H9 (cell line): ENCODE data around the gene UNC13D. TPM values are rescaled to one million over a fixed set of nuclear protein-coding genes. Genes with fewer than 3 reads are reported as not detected.
"Not testable (repeated sequence)": the region's sequence is repeated elsewhere in the genome, so short reads cannot be mapped to it uniquely, and the experiment has no call there.

Experiments used
- DNase-seq: peaks from one replicate; pipeline ENCODE4 v3.0.0-alpha.2; 2017
- H2AFZ ChIP-seq: one replicate; pipeline ENCODE4 v1.6.1; 2013; ENCODE audit warnings: mild to moderate bottlenecking, low read length, control low read depth, moderate library complexity
- H2AK5ac ChIP-seq: 2 replicates; pipeline ENCODE4 v1.6.1; 2013; ENCODE audit warnings: low read length, control low read depth, mixed read lengths; ENCODE audit not compliant: insufficient read length
- H2BK120ac ChIP-seq: one replicate; pipeline ENCODE4 v1.6.1; 2013; ENCODE audit warnings: low read depth, mild to moderate bottlenecking, low read length, control low read depth, inconsistent platforms; ENCODE audit not compliant: poor library complexity, severe bottlenecking
- H2BK12ac ChIP-seq: 2 replicates; pipeline ENCODE4 v1.6.1; 2013; ENCODE audit warnings: low read length, control low read depth, mixed read lengths, low read depth; ENCODE audit not compliant: insufficient read length
- H2BK15ac ChIP-seq: 2 replicates; pipeline ENCODE4 v1.6.1; 2013; ENCODE audit warnings: low read depth, low read length, control low read depth
- H2BK20ac ChIP-seq: one replicate; pipeline ENCODE4 v1.6.1; 2013; ENCODE audit warnings: low read depth, mild to moderate bottlenecking, low read length, control low read depth, inconsistent platforms; ENCODE audit not compliant: poor library complexity, severe bottlenecking
- H2BK5ac ChIP-seq: 2 replicates; pipeline ENCODE4 v1.6.1; 2013; ENCODE audit warnings: low read length, control low read depth, mixed read lengths; ENCODE audit not compliant: insufficient read length
- H3K14ac ChIP-seq: 2 replicates; pipeline ENCODE4 v1.6.1; 2013; ENCODE audit warnings: low read length, control low read depth; ENCODE audit not compliant: insufficient read depth
- H3K18ac ChIP-seq: 2 replicates; pipeline ENCODE4 v1.6.1; 2013; ENCODE audit warnings: low read depth, mild to moderate bottlenecking, mixed read lengths, low read length, control low read depth; ENCODE audit not compliant: insufficient read length
- H3K23ac ChIP-seq: 2 replicates; pipeline ENCODE4 v1.6.1; 2013; ENCODE audit warnings: low read length, control low read depth, mixed read lengths, low read depth; ENCODE audit not compliant: insufficient read length
- H3K23me2 ChIP-seq: 2 replicates; pipeline ENCODE4 v1.6.1; 2013; ENCODE audit warnings: low read depth, mild to moderate bottlenecking, mixed read lengths, low read length, control low read depth; ENCODE audit not compliant: insufficient read length, poor library complexity, severe bottlenecking
- H3K27ac ChIP-seq: 2 replicates; pipeline ENCODE4 v1.5.1; 2013; ENCODE audit warnings: low read length, control low read depth, mixed read lengths, low read depth; ENCODE audit not compliant: insufficient read length
- H3K27me3 ChIP-seq: 2 replicates; pipeline ENCODE4 v1.6.1; 2013; ENCODE audit warnings: low read length, control low read depth, inconsistent platforms; ENCODE audit not compliant: insufficient read depth
- H3K4ac ChIP-seq: 2 replicates; pipeline ENCODE4 v1.6.1; 2013; ENCODE audit warnings: low read depth, mild to moderate bottlenecking, control low read depth, inconsistent platforms, low read length, moderate library complexity
- H3K4me1 ChIP-seq: 2 replicates; pipeline ENCODE4 v1.6.1; 2013; ENCODE audit warnings: low read length, control low read depth, inconsistent platforms; ENCODE audit not compliant: insufficient read depth
- H3K4me2 ChIP-seq: 2 replicates; pipeline ENCODE4 v1.6.1; 2013; ENCODE audit warnings: low read length, control low read depth, mixed read lengths; ENCODE audit not compliant: insufficient read length, insufficient read depth
- H3K56ac ChIP-seq: 2 replicates; pipeline ENCODE4 v1.6.1; 2013; ENCODE audit warnings: low read depth, mild to moderate bottlenecking, mixed read lengths, low read length, control low read depth; ENCODE audit not compliant: insufficient read length
- H3K79me1 ChIP-seq: 2 replicates; pipeline ENCODE4 v1.6.1; 2013; ENCODE audit warnings: low read depth, mild to moderate bottlenecking, moderate library complexity, low read length, control low read depth, inconsistent platforms; ENCODE audit not compliant: insufficient read depth, poor library complexity, severe bottlenecking
- H3K79me2 ChIP-seq: 2 replicates; pipeline ENCODE4 v1.6.1; 2013; ENCODE audit warnings: low read length, control low read depth, inconsistent platforms; ENCODE audit not compliant: insufficient read depth
- H3K9ac ChIP-seq: 2 replicates; pipeline ENCODE4 v1.6.1; 2013; ENCODE audit warnings: low read length, control low read depth, mixed read lengths; ENCODE audit not compliant: insufficient read length; ENCODE audit errors: extremely low read depth
- H3K9me3 ChIP-seq: one replicate; pipeline ENCODE4 v1.6.1; 2013; ENCODE audit warnings: low read depth, low read length, inconsistent platforms; ENCODE audit not compliant: control insufficient read depth
- H3T11ph ChIP-seq: one replicate; pipeline ENCODE4 v1.6.1; 2013; ENCODE audit warnings: mild to moderate bottlenecking, low read length, control low read depth, inconsistent platforms
- H4K20me1 ChIP-seq: one replicate; pipeline ENCODE4 v1.6.1; 2013; ENCODE audit not compliant: control insufficient read depth, insufficient read length, insufficient read depth
- H4K5ac ChIP-seq: 2 replicates; pipeline ENCODE4 v1.6.1; 2013; ENCODE audit warnings: low read depth, mild to moderate bottlenecking, mixed read lengths, low read length, control low read depth; ENCODE audit not compliant: insufficient read length
- H4K8ac ChIP-seq: replicated peaks from 2 replicates; pipeline ENCODE4 v1.6.1; 2013; ENCODE audit warnings: low read length, control low read depth, mixed read lengths, low read depth; ENCODE audit not compliant: insufficient read length
- H4K91ac ChIP-seq: 2 replicates; pipeline ENCODE4 v1.6.1; 2013; ENCODE audit warnings: low read depth, mild to moderate bottlenecking, moderate library complexity, mixed read lengths, low read length, control low read depth; ENCODE audit not compliant: insufficient read length
- H3K27ac Mint-ChIP-seq, 3 experiments: 2 replicates in 2 of 3; 3 replicates in 1 of 3; pipeline ENCODE4 v1.8.0; 2020 to 2021; ENCODE audit warnings: mixed read lengths in 3 of 3, mild to moderate bottlenecking in 1 of 3, moderate library complexity in 1 of 3
- H3K27me3 Mint-ChIP-seq: 2 replicates; pipeline ENCODE4 v1.8.0; 2021; ENCODE audit warnings: low read depth, mild to moderate bottlenecking, moderate library complexity, mixed read lengths
- H3K36me3 Mint-ChIP-seq, 3 experiments: 2 replicates in 2 of 3; 3 replicates in 1 of 3; pipeline ENCODE4 v1.8.0; 2020 to 2021; ENCODE audit warnings: low read depth in 3 of 3, mixed read lengths in 3 of 3; ENCODE audit not compliant: insufficient read depth in 1 of 3
- H3K4me1 Mint-ChIP-seq, 2 experiments: 2 replicates each; pipeline ENCODE4 v1.8.0; 2020; ENCODE audit warnings: mixed read lengths in 2 of 2
- H3K4me3 Mint-ChIP-seq, 2 experiments: 2 replicates in 1 of 2; 3 replicates in 1 of 2; pipeline ENCODE4 v1.8.0; 2020 to 2021; ENCODE audit warnings: mild to moderate bottlenecking in 2 of 2, mixed read lengths in 2 of 2, moderate library complexity in 1 of 2
- H3K9me3 Mint-ChIP-seq, 2 experiments: 2 replicates in 1 of 2; 3 replicates in 1 of 2; pipeline ENCODE4 v1.8.0; 2020; ENCODE audit warnings: mild to moderate bottlenecking in 2 of 2, mixed read lengths in 2 of 2, moderate library complexity in 1 of 2
- WGBS: extraction: QIAGEN DNeasy Blood & Tissue Kit; methylation state at CpG from one replicate; pipeline ENCODE4 v1.1.7; 2013; ENCODE audit warnings: missing lambda C conversion rate, low lambda C conversion rate, mixed read lengths; ENCODE audit not compliant: insufficient read length; ENCODE audit errors: extremely low coverage; 5-methylcytosine and 5-hydroxymethylcytosine counted together
- total RNA-seq: library from RNA; stranded (reverse); gene quantifications from 2 replicates; pipeline ENCODE4 v1.2.1, GENCODE V29; 2021
- TF ChIP-seq, protein P1 (sequence below): fragments of 200-600 bp; sonication (generic); conservative IDR thresholded peaks from 3 replicates; pipeline ENCODE4 v1.8.0; 2021; ENCODE audit warnings: antibody characterized with exemption, mild to moderate bottlenecking

UNC13D gene
- total RNA-seq, 1 experiment from 2014 or later: 6.3 TPM

- DNase-seq: no peak
- H3K9ac ChIP-seq: no peak overlapping the region
- Mint-ChIP-seq H3K4me1 (peaks cover 5 to 19% of the 10 kb centered on the region in 2 experiments), H3K4me3 (no peak overlapping the region), H3K9me3 (no peaks in the 10 kb centered on the region), H3K27me3 (no peaks in the 10 kb centered on the region), H3K27ac (no peak overlapping the region), H3K36me3 (no peaks in the 10 kb centered on the region)
- whole genome bisulfite sequencing: no CpG with 5 or more reads among the region's 9 CpGs
- no peak overlapping the region for H4K8ac ChIP-seq
- no peak overlapping the region for H2AFZ ChIP-seq
- H3K14ac ChIP-seq: no peak overlapping the region
- H3K23me2 ChIP-seq: no peaks in the 10 kb centered on the region
- H3K79me1 ChIP-seq: no peaks in the 10 kb centered on the region
- H4K91ac ChIP-seq: no peak overlapping the region
- no peak overlapping the region for H3K56ac ChIP-seq
- no peak overlapping the region for H3K18ac ChIP-seq
- H3K4ac ChIP-seq: no peak overlapping the region
- no peak overlapping the region for H2BK120ac ChIP-seq
- no peak overlapping the region for H2BK5ac ChIP-seq
- no peak overlapping the region for H2BK12ac ChIP-seq
- H3K27ac ChIP-seq: no peak overlapping the region
- no peak overlapping the region for H2BK15ac ChIP-seq
- no peak overlapping the region for H3T11ph ChIP-seq
- no peaks in the 10 kb centered on the region for H3K79me2 ChIP-seq
- H3K23ac ChIP-seq: no peak overlapping the region
- H3K27me3 ChIP-seq: no peaks in the 10 kb centered on the region
- no peaks in the 10 kb centered on the region for H3K9me3 ChIP-seq
- H4K5ac ChIP-seq: no peak overlapping the region
- H4K20me1 ChIP-seq: no peaks in the 10 kb centered on the region
- TF ChIP-seq, protein P1, sequence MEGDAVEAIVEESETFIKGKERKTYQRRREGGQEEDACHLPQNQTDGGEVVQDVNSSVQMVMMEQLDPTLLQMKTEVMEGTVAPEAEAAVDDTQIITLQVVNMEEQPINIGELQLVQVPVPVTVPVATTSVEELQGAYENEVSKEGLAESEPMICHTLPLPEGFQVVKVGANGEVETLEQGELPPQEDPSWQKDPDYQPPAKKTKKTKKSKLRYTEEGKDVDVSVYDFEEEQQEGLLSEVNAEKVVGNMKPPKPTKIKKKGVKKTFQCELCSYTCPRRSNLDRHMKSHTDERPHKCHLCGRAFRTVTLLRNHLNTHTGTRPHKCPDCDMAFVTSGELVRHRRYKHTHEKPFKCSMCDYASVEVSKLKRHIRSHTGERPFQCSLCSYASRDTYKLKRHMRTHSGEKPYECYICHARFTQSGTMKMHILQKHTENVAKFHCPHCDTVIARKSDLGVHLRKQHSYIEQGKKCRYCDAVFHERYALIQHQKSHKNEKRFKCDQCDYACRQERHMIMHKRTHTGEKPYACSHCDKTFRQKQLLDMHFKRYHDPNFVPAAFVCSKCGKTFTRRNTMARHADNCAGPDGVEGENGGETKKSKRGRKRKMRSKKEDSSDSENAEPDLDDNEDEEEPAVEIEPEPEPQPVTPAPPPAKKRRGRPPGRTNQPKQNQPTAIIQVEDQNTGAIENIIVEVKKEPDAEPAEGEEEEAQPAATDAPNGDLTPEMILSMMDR: no peak
- no peaks in the 10 kb centered on the region for H3K4me1 ChIP-seq
- H2AK5ac ChIP-seq: no peak overlapping the region
- no peak overlapping the region for H2BK20ac ChIP-seq
- H3K4me2 ChIP-seq: no peak overlapping the region
Observed at GRCh38 chr17:75861927-75862317, 17.7 kb upstream of the UNC13D start.

GRCh38 chr17:75859358-75859757, 15.2 kb upstream of the UNC13D start:
- not testable (repeated sequence) for H3K79me2 ChIP-seq, H2BK20ac ChIP-seq, H4K20me1 ChIP-seq, DNase-seq, H2AK5ac ChIP-seq, H3K27me3 ChIP-seq, H3T11ph ChIP-seq, H3K36me3 Mint-ChIP-seq, H3K9me3 Mint-ChIP-seq, H4K8ac ChIP-seq, H2BK5ac ChIP-seq, H3K23ac ChIP-seq, H3K56ac ChIP-seq, H2AFZ ChIP-seq, H4K91ac ChIP-seq, H3K79me1 ChIP-seq, H2BK15ac ChIP-seq, H3K27ac ChIP-seq, H3K14ac ChIP-seq, H2BK12ac ChIP-seq, H3K4me1 ChIP-seq, H3K18ac ChIP-seq, H4K5ac ChIP-seq, H3K4ac ChIP-seq, H2BK120ac ChIP-seq, H3K23me2 ChIP-seq, H3K4me3 Mint-ChIP-seq, H3K9me3 ChIP-seq, H3K9ac ChIP-seq, H3K4me2 ChIP-seq, H3K27me3 Mint-ChIP-seq
- Mint-ChIP-seq H3K27ac (peak overlapping the region in 1 of 3 experiments; percentile 52; a peak in 1 of 7 replicates), H3K4me1 (peaks cover 4 to 14% of the 10 kb centered on the region in 2 experiments)
- no CpG with 5 or more reads among the region's 10 CpGs for WGBS
